Endodermal cell (in vitro differentiated cells): Measurements from ENCODE around the gene PSORS1C1. TPM values are rescaled to one million over a fixed set of nuclear protein-coding genes. Genes with fewer than 3 reads are reported as not detected.
A peak's percentile ranks its signal among the peaks of the same experiment; 100 is the strongest.

Experiments used
- DNase-seq: peaks from one replicate; pipeline ENCODE4 v3.0.0-alpha.2; 2017
- H3K27ac ChIP-seq: 2 replicates; pipeline ENCODE4 v1.5.1; 2013; ENCODE audit warnings: mild to moderate bottlenecking, low read depth, low read length, moderate library complexity
- H3K27me3 ChIP-seq: 2 replicates; pipeline ENCODE4 v1.6.1; 2013; ENCODE audit warnings: mild to moderate bottlenecking, low read length, moderate library complexity; ENCODE audit not compliant: insufficient read depth, control insufficient read depth, poor library complexity, severe bottlenecking
- H3K36me3 ChIP-seq: 2 replicates; pipeline ENCODE4 v1.7.0; 2013; ENCODE audit warnings: mild to moderate bottlenecking, low read length, moderate library complexity; ENCODE audit not compliant: control insufficient read depth, insufficient read depth
- H3K4me1 ChIP-seq: one replicate; pipeline ENCODE4 v1.7.0; 2013; ENCODE audit warnings: low read length; ENCODE audit not compliant: control insufficient read depth, insufficient read depth
- H3K4me3 ChIP-seq: 2 replicates; pipeline ENCODE4 v1.5.1; 2013; ENCODE audit warnings: mild to moderate bottlenecking, low read length, moderate library complexity
- H3K9ac ChIP-seq: 2 replicates; pipeline ENCODE4 v1.6.1; 2013; ENCODE audit warnings: mild to moderate bottlenecking, low read length, moderate library complexity; ENCODE audit not compliant: poor library complexity, severe bottlenecking; ENCODE audit errors: extremely low read depth
- H3K9me3 ChIP-seq: 2 replicates; pipeline ENCODE4 v1.6.1; 2013; ENCODE audit warnings: mild to moderate bottlenecking, low read length, moderate library complexity; ENCODE audit not compliant: control insufficient read depth
- H3K27ac Mint-ChIP-seq: 2 replicates; pipeline ENCODE4 v1.8.0; 2020; ENCODE audit warnings: mixed read lengths
- H3K27me3 Mint-ChIP-seq: 2 replicates; pipeline ENCODE4 v1.8.0; 2021; ENCODE audit warnings: mild to moderate bottlenecking, mixed read lengths; ENCODE audit not compliant: insufficient read depth
- H3K36me3 Mint-ChIP-seq: 2 replicates; pipeline ENCODE4 v1.8.0; 2020; ENCODE audit warnings: low read depth, mixed read lengths
- H3K4me1 Mint-ChIP-seq: 2 replicates; pipeline ENCODE4 v1.8.0; 2020; ENCODE audit warnings: mixed read lengths
- H3K4me3 Mint-ChIP-seq: 2 replicates; pipeline ENCODE4 v1.8.0; 2020; ENCODE audit warnings: mild to moderate bottlenecking, moderate library complexity, mixed read lengths
- H3K9me3 Mint-ChIP-seq: 2 replicates; pipeline ENCODE4 v1.8.0; 2020; ENCODE audit warnings: mild to moderate bottlenecking, mixed read lengths
- WGBS, 2 experiments: methylation state at CpG; one replicate each; pipeline versions ENCODE4 v1.1.5 to v1.1.7; 2013; ENCODE audit warnings: missing lambda C conversion rate in 2 of 2, mixed read lengths in 1 of 2; ENCODE audit not compliant: insufficient coverage in 1 of 2, insufficient read length in 1 of 2; 5-methylcytosine and 5-hydroxymethylcytosine counted together
- total RNA-seq, 2 donors: library from RNA; stranded (reverse); fragmentation: NEBNext Ultra II Directional in 1 of 2; extraction: Animal tissue kit (Norgen Biotek cat#: 25700) in 1 of 2; gene quantifications; 2 replicates in 1 of 2; 3 replicates in 1 of 2; pipeline ENCODE4 v1.2.1, GENCODE V29; 2021
- TF ChIP-seq, protein P1 (sequence below): fragments of 200-600 bp; sonication (generic); conservative IDR thresholded peaks from 2 replicates; pipeline ENCODE4 v1.5.0; 2021; ENCODE audit warnings: antibody characterized with exemption, mild to moderate bottlenecking

PSORS1C1 gene
- total RNA-seq, 2 donors from 2014 or later, result 1.1 to 1.2 TPM

DNA sequence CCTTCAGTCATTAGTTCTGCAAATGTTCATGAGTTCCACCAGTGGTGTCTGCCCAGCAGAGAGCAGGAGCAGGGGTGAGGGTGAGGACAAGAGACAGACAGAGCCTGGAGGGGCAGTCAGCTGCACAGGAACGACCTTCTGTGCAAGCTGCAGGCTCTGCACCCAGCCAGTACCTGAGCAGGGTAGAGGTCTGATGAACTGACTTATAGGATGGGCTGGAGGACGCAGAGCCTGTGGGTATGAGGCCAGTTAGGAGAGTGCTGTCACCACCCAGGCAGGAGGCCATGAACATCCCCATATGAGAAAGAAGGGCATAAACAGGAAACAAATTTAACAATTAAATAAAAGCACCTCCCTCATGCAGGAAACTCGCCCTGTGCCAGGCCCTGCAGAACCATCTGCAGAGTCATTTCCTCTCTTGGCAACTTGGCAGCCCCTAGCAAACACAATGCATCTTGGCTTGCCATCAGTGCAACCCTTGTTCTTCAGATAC is 20.2 kb upstream of the PSORS1C1 start:
- H3K4me1 ChIP-seq, result no peaks in the 10 kb centered on the region
- Mint-ChIP-seq H3K4me3 (no peak overlapping the region), H3K4me1 (peaks cover 3% of the 10 kb centered on the region), H3K36me3 (no peaks in the 10 kb centered on the region), H3K27me3 (no peaks in the 10 kb centered on the region), H3K27ac (no peak overlapping the region), H3K9me3 (no peaks in the 10 kb centered on the region)
- H3K9ac ChIP-seq, result no peak overlapping the region
- no peaks in the 10 kb centered on the region for H3K9me3 ChIP-seq
- DNase-seq, result peak; percentile 40
- TF ChIP-seq, protein P1, sequence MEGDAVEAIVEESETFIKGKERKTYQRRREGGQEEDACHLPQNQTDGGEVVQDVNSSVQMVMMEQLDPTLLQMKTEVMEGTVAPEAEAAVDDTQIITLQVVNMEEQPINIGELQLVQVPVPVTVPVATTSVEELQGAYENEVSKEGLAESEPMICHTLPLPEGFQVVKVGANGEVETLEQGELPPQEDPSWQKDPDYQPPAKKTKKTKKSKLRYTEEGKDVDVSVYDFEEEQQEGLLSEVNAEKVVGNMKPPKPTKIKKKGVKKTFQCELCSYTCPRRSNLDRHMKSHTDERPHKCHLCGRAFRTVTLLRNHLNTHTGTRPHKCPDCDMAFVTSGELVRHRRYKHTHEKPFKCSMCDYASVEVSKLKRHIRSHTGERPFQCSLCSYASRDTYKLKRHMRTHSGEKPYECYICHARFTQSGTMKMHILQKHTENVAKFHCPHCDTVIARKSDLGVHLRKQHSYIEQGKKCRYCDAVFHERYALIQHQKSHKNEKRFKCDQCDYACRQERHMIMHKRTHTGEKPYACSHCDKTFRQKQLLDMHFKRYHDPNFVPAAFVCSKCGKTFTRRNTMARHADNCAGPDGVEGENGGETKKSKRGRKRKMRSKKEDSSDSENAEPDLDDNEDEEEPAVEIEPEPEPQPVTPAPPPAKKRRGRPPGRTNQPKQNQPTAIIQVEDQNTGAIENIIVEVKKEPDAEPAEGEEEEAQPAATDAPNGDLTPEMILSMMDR, result no peak
- H3K4me3 ChIP-seq, result no peak overlapping the region
- 85% methylated on average over 3 of the region's 3 CpGs for WGBS, 2 experiments
- H3K36me3 ChIP-seq, result no peaks in the 10 kb centered on the region
- no peaks in the 10 kb centered on the region for H3K27me3 ChIP-seq
- H3K27ac ChIP-seq, result no peak overlapping the region

GRCh38 chr6:31096215-31096614 is 18.4 kb upstream of the PSORS1C1 start:
- no peak overlapping the region for H3K9ac ChIP-seq
- no peaks in the 10 kb centered on the region for H3K36me3 ChIP-seq
- no peak for DNase-seq
- Mint-ChIP-seq H3K4me3 (no peak overlapping the region), H3K4me1 (peaks cover 3% of the 10 kb centered on the region), H3K9me3 (no peaks in the 10 kb centered on the region), H3K36me3 (no peaks in the 10 kb centered on the region), H3K27me3 (no peaks in the 10 kb centered on the region), H3K27ac (no peak overlapping the region)
- WGBS, 2 experiments, result 79 to 84% methylated on average over 3 of the region's 3 CpGs
- H3K4me3 ChIP-seq, result no peak overlapping the region
- no peaks in the 10 kb centered on the region for H3K9me3 ChIP-seq
- H3K27me3 ChIP-seq, result no peaks in the 10 kb centered on the region
- TF ChIP-seq, protein P1, result no peak
- H3K4me1 ChIP-seq, result no peaks in the 10 kb centered on the region
- no peak overlapping the region for H3K27ac ChIP-seq

DNA sequence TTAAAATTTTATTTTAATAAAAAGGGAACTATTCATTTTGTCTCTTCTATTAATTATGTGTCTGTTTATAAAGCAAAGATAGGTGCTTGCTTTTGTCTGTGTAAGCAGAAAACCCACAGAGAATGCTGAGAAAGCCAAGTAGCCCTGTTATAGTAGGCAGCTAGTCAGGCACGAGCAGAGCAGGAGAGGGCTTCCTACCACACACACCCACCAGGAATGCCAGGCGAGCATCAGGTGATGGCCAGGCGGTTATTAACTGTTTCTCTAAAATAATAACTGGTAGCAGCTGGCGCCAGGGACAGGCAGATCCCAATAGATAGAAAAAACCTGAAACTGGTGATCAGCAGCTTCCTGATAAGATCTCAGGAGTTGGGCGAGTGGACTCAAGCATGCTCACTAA is 17.9 kb upstream of the PSORS1C1 start:
- no peak overlapping the region for H3K27ac Mint-ChIP-seq
- H3K9me3 Mint-ChIP-seq, result no peaks in the 10 kb centered on the region
- H3K36me3 Mint-ChIP-seq, result no peaks in the 10 kb centered on the region
- Histone ChIP-seq H3K27ac (no peak overlapping the region), H3K4me3 (no peak overlapping the region), H3K27me3 (no peaks in the 10 kb centered on the region), H3K9me3 (no peaks in the 10 kb centered on the region), H3K36me3 (no peaks in the 10 kb centered on the region), H3K4me1 (no peaks in the 10 kb centered on the region), H3K9ac (no peak overlapping the region)
- H3K4me1 Mint-ChIP-seq, result peaks cover 3% of the 10 kb centered on the region
- H3K4me3 Mint-ChIP-seq, result no peak overlapping the region
- H3K27me3 Mint-ChIP-seq, result no peaks in the 10 kb centered on the region
- DNase-seq, result no peak
- TF ChIP-seq, protein P1, result no peak
- 90% methylated on average over 3 to 5 of the region's 5 CpGs for WGBS, 2 experiments
